ENCODE results near the gene ITGA5. TPM values are rescaled to one million over a fixed set of nuclear protein-coding genes. Genes with fewer than 3 reads are reported as not detected.
A peak's percentile ranks its signal among the peaks of the same experiment; 100 is the strongest.

The ITGA5 gene
- total RNA-seq, 2 experiments from 2014 or later, result 13.2 to 37.6 TPM

DNA sequence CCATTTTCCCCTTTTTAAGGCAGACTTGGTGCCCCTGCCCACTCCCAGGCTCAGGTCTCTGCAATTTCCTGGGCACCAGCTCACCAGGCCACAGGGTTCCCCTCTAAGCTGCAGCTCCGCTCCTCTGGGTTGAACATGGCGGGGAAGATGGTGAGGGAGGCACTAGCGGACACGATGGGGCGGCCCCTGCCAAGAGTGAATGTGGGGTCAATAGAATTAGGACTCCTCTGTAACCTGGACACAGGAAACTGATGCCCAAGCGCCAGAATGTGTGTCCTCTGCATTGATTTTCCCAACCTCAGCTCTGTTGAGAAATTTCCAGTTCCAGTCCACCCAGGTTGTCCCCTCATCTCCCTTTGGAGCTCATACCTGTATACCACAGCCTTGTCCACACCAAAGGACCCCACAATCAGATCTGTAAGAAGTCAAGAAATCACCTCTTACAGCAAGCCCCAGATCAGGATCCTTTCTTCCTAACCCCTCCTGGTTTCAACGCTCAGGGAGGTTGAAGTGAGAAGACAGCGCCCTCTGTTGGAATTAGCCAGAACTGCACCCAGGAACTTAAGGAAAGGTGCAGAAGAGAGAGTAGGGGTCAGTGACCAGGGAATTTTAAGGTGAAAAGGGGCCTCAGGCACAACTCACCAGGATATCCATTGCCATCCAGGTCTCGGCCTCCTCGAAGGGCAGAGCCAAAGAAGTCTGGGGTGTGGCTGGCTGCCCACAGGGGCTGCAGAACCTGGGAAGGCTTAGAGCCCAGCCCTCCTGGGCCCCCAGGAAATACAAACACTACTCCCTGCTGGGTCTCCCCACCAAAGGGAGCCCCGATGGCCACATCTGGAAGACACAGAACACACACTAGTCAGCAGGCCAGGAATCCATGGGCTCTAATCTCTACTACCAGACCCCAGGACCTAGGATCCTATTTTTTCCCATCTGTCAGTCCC is 14.7 kb downstream of the ITGA5 start:
- ATAC-seq (no peak), DNase-seq (peak; percentile 73)
- no peaks in the 10 kb centered on the region for H3K9me3 Mint-ChIP-seq (ENCODE audit: low read depth)
- H3K4me1 Mint-ChIP-seq, result peaks cover 7% of the 10 kb centered on the region
- H3K27me3 Mint-ChIP-seq, result no peaks in the 10 kb centered on the region
- CTCF ChIA-PET, result interaction anchor here (0.7 to 12.3 kb wide), 12 partner anchors 10 to 305 kb away, joined by 3 to 705 read pairs (median 4); partner anchors contain the start of genes ITGA5 and ZNF385A
- H3K27ac Mint-ChIP-seq, result peak overlapping the region; percentile 58
- no peak overlapping the region for H3K4me3 Mint-ChIP-seq
- H3K36me3 Mint-ChIP-seq, result peaks cover 35% of the 10 kb centered on the region

DNA sequence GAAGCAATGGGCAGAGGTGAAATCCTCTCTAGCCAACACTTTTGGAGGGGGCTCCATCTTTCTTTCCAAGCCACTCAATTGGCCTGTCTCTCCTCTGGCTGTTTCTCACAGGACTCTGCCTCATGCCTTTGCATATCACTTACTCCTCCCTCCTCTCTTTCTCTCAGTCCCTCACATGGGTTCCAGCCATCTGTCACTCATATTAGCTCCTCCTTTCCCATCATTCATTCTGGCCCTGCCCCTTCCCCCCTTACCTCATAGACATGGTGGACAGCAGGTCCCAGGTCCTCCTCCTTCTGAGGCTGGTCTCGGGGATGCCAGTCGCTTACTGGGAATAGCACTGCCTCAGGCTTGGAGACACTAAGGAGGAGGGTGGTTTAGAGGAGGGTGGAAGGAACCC is 17.9 kb downstream of the ITGA5 start:
- Mint-ChIP-seq H3K4me1 (peaks cover 26% of the 10 kb centered on the region), H3K9me3 (ENCODE audit: low read depth) (no peaks in the 10 kb centered on the region), H3K36me3 (peaks cover 39% of the 10 kb centered on the region), H3K4me3 (no peak overlapping the region), H3K27ac (no peak overlapping the region), H3K27me3 (no peaks in the 10 kb centered on the region)
- DNase-seq, result no peak
- ATAC-seq, result no peak
- CTCF ChIA-PET, result interaction anchor here (1.6 to 12.3 kb wide), 5 partner anchors 14 to 134 kb away, joined by 3 to 705 read pairs (median 23); partner anchors contain the start of genes ITGA5 and NCKAP1L

DNA sequence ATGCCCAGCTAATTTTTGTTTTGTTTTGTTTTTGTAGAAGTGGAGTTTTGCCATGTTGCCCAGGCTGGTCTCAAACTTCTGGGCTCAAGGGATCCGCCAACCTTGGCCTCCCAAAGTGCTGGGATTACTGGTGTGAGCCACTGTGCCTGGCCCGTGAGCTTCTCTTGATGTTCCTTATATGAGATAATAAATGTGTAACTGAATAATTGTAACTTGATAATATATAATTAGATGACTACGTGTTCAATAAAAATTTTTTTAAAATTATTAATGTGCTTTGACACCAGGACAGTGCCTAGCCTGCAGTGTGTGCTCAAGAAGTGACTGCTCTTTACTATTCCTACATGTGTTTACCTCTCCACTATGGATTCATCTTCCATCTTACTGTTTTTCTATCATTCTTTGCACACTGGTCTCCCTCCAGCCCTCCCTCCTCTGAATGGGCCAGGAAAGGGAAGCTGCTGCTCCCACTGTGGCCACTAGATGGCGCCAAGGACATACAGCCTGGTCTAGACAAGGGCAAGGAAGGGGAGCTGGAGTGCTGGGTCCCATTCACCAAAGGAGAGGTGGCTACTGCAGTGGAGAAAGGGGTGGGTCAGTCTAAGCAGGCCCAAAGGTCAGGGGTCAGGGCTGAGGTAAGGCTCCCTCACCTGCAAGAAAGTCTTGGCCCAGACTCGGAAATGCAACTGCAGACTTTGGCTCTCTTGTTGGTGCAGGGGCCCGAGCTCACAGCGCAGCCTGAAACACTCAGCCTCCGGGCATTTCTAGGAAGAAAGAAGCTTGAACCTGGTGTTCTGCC is 19.9 kb downstream of the ITGA5 start:
- CTCF ChIA-PET, result interaction anchor here (0.6 to 12.3 kb wide), 47 partner anchors 9 to 232 kb away, joined by 3 to 705 read pairs (median 4); partner anchors contain the start of genes COPZ1, GTSF1, ITGA5 and NCKAP1L
- ATAC-seq (peak; percentile 88), DNase-seq (peak; percentile 90)
- Mint-ChIP-seq H3K27ac (no peak overlapping the region), H3K4me1 (peaks cover 26% of the 10 kb centered on the region), H3K27me3 (no peaks in the 10 kb centered on the region), H3K4me3 (no peak overlapping the region), H3K36me3 (peaks cover 33% of the 10 kb centered on the region), H3K9me3 (ENCODE audit: low read depth) (no peaks in the 10 kb centered on the region)

DNA sequence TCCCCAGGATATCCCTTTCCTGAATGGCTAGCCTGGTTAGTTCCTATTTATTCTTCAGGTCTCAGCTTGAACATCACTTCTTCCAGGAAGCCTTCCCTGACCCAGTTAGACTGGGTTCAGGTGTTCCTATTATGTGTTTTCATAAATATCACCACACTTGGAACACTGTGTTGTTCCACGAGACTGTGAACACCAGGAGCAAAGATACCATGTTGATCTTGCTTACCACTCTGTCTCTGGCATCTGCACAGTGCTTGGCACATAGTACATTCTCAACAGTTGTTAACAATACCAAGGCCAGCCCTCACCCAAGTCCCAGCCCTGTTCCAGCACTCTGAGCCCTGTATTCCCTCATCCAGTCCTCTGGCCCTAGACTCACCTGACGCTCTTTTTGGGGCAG is 20.8 kb downstream of the ITGA5 start:
- CTCF ChIA-PET, result interaction anchor here (1.4 to 12.3 kb wide), 9 partner anchors 16 to 149 kb away, joined by 3 to 705 read pairs (median 6); partner anchors contain the start of genes ITGA5, NCKAP1L and ZNF385A
- H3K4me3 Mint-ChIP-seq, result no peak overlapping the region
- DNase-seq, result no peak
- ATAC-seq, result no peak
- H3K27me3 Mint-ChIP-seq, result no peaks in the 10 kb centered on the region
- H3K9me3 Mint-ChIP-seq (ENCODE audit: low read depth), result no peaks in the 10 kb centered on the region
- no peak overlapping the region for H3K27ac Mint-ChIP-seq
- H3K4me1 Mint-ChIP-seq, result peaks cover 33% of the 10 kb centered on the region
- peaks cover 31% of the 10 kb centered on the region for H3K36me3 Mint-ChIP-seq

DNA sequence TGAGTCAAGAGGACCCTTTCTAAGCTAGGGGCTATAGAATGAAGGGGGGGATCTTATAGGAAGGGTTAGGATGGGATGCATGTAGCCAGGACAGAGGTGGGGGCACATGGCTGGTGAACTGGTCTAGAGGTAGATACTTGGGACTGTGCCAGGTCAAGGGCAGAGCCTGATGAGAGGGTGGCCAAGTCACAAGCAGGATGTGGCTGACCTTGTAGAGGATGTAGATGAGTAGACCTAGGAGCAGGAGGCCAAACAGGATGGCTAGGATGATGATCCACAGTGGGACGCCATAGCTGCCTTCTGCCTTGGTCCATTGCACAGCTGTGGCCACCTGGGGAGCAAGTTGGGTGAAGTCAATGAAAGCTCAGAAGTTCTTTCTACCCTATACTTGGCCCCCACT is 21.9 kb downstream of the ITGA5 start:
- Mint-ChIP-seq H3K27ac (peak overlapping the region; percentile 48), H3K36me3 (peaks cover 29% of the 10 kb centered on the region)

GRCh38 chr12:54395545-54395944 is 23.5 kb downstream of the ITGA5 start:
- no peaks in the 10 kb centered on the region for H3K9me3 Mint-ChIP-seq (ENCODE audit: low read depth)

More for the DNA sequence above, 21.9 kb downstream of the ITGA5 start:
- CTCF ChIA-PET, result interaction anchor here (0.8 to 12.3 kb wide), 5 partner anchors 15 to 103 kb away, joined by 3 to 705 read pairs (median 76); partner anchors contain the start of genes ITGA5 and ZNF385A
- H3K9me3 Mint-ChIP-seq (ENCODE audit: low read depth), result no peaks in the 10 kb centered on the region
- ATAC-seq (no peak), DNase-seq (no peak)
- no peak overlapping the region for H3K4me3 Mint-ChIP-seq
- peaks cover 33% of the 10 kb centered on the region for H3K4me1 Mint-ChIP-seq
- H3K27me3 Mint-ChIP-seq, result no peaks in the 10 kb centered on the region

GRCh38 chr12:54394986-54395385 is 24.1 kb downstream of the ITGA5 start:
- Mint-ChIP-seq H3K36me3 (peaks cover 22% of the 10 kb centered on the region), H3K27me3 (no peaks in the 10 kb centered on the region), H3K4me3 (no peak overlapping the region), H3K27ac (no peak overlapping the region), H3K4me1 (peaks cover 37% of the 10 kb centered on the region), H3K9me3 (ENCODE audit: low read depth) (no peaks in the 10 kb centered on the region)
- ATAC-seq (no peak), DNase-seq (no peak)
- CTCF ChIA-PET, result interaction anchor here (1.3 to 12.3 kb wide), 4 partner anchors 13 to 44 kb away, joined by 5 to 705 read pairs (median 180); partner anchors contain the start of genes ITGA5 and ZNF385A

More at GRCh38 chr12:54395545-54395944, 23.5 kb downstream of the ITGA5 start:
- Mint-ChIP-seq H3K4me1 (peaks cover 37% of the 10 kb centered on the region), H3K27ac (no peak overlapping the region), H3K4me3 (no peak overlapping the region), H3K36me3 (peaks cover 23% of the 10 kb centered on the region), H3K27me3 (no peaks in the 10 kb centered on the region)
- DNase-seq (no peak), ATAC-seq (no peak)
- CTCF ChIA-PET, result interaction anchor here (0.6 to 12.3 kb wide), 6 partner anchors 13 to 1871 kb away, joined by 3 to 705 read pairs (median 40); partner anchors contain the start of genes COQ10A, ITGA5 and ZNF385A

DNA sequence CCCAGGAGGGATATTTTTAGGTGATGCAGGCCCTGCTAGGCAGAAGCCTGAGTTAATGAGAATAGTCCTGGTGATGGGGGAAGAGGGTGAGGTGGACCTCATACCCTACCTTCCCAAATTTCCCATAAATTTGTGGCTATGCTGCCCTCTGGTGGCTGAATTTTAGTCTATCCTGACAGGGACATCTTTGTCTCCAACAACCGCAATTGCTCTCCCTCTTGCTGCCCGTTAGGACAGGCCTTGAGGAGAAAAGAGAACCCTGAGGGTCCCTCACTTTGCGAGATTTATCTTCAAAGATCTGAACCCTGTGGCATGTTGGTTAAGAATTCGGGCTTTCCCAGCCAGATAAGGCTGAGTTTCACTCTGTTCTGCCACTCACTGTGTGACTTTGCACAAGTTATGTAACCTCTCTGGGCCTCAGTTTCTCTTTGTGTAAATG is 24.8 kb downstream of the ITGA5 start:
- Mint-ChIP-seq H3K27me3 (no peaks in the 10 kb centered on the region), H3K9me3 (ENCODE audit: low read depth) (no peaks in the 10 kb centered on the region), H3K27ac (no peak overlapping the region), H3K4me3 (no peak overlapping the region), H3K4me1 (peaks cover 39% of the 10 kb centered on the region), H3K36me3 (peaks cover 21% of the 10 kb centered on the region)
- DNase-seq (no peak), ATAC-seq (peak; percentile 8)
- CTCF ChIA-PET, result interaction anchor here (1.3 to 5.1 kb wide), 3 partner anchors 12 to 45 kb away, joined by 4 to 38 read pairs (median 27); no protein-coding TSS in a partner anchor

- peaks cover 18% of the 10 kb centered on the region for H3K36me3 Mint-ChIP-seq
- peaks cover 37% of the 10 kb centered on the region for H3K4me1 Mint-ChIP-seq
- H3K9me3 Mint-ChIP-seq (ENCODE audit: low read depth), result no peaks in the 10 kb centered on the region
- CTCF ChIA-PET, result interaction anchor here (1.0 to 5.1 kb wide), 6 partner anchors 10 to 100 kb away, joined by 3 to 38 read pairs (median 10); no protein-coding TSS in a partner anchor
- ATAC-seq, result no peak
- peak overlapping the region; percentile 11 for H3K27ac Mint-ChIP-seq
- no peak overlapping the region for H3K4me3 Mint-ChIP-seq
- no peak for DNase-seq
- no peaks in the 10 kb centered on the region for H3K27me3 Mint-ChIP-seq
Measured at GRCh38 chr12:54393743-54394142, 25.3 kb downstream of the ITGA5 start.

GRCh38 chr12:54393207-54393609 is 25.9 kb downstream of the ITGA5 start:
- Mint-ChIP-seq H3K4me1 (peaks cover 34% of the 10 kb centered on the region), H3K27ac (no peak overlapping the region), H3K9me3 (ENCODE audit: low read depth) (no peaks in the 10 kb centered on the region), H3K4me3 (no peak overlapping the region), H3K36me3 (peaks cover 15% of the 10 kb centered on the region), H3K27me3 (no peaks in the 10 kb centered on the region)
- DNase-seq (no peak), ATAC-seq (no peak)
- CTCF ChIA-PET, result interaction anchor here (1.0 to 5.1 kb wide), 7 partner anchors 10 to 178 kb away, joined by 3 to 38 read pairs (median 5); no protein-coding TSS in a partner anchor

DNA sequence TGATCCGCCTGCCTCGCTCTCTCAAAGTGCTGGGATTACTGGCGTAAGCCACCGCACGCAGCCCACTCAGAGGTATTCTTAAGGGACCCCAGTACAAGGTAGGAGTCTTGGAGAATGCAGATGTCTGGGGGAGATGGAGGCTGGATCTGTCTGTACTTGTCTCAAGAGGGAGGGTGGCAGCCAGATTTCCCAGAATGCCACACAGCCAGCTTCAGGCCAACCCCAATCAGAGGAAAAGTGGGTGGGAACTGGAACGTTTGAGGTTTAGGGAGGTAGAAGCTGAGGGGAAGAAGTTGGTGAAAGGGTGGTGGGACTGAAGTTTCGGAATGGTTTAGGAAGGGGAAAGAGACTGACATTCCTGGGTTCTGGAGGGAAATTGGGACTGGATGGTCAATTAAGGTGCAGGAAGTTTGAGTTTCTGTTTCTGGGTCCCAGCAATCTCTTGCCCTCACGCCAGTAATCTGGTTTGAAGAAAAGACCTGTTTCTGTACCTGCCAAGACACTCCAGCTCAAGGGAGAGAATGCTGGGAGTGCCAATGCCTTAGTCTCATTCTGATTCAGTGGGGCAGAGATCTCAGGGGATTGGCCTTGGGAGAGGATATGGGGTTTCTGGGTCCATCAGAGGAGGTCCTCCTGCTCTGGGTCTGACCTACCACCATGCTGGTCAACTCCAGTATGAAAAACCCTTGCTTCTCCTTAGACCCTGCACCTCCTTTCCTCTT is 26.4 kb downstream of the ITGA5 start:
- no peak for DNase-seq
- Mint-ChIP-seq H3K4me1 (peaks cover 29% of the 10 kb centered on the region), H3K9me3 (ENCODE audit: low read depth) (no peaks in the 10 kb centered on the region), H3K36me3 (peaks cover 10% of the 10 kb centered on the region), H3K27me3 (no peaks in the 10 kb centered on the region), H3K27ac (no peak overlapping the region), H3K4me3 (no peak overlapping the region)
- CTCF ChIA-PET, result interaction anchor here (1.0 to 5.1 kb wide), 11 partner anchors 10 to 178 kb away, joined by 3 to 38 read pairs (median 4); partner anchors contain the start of gene COPZ1
- ATAC-seq, result no peak

All from activated CD8-positive, alpha-beta memory T cell treated with anti-CD3 and anti-CD28 coated beads, Interleukin-2, amount 10 ng/mL, durations not matched to agents 7 days and 5 days (primary cell).